HEK293 (cell line): Measurements from ENCODE around the gene CFAP97D2.

ENCODE experiments used
- CTCF ChIA-PET: fragments of 350-600 bp; formaldehyde crosslinking; extraction: SDS; loops from one replicate; lab custom pipeline; 2021; ENCODE audit warnings: antibody characterized with exemption; lab: Yijun Ruan, JAX
- POLR2A ChIA-PET: fragments of 300-600 bp; formaldehyde crosslinking; extraction: SDS; loops from one replicate; lab custom pipeline; 2020; ENCODE audit warnings: antibody characterized with exemption, inconsistent platforms; lab: Yijun Ruan, JAX
- H3K27ac ChIP-seq: fragments of 200-500 bp; sonication (Bioruptor generic); 2 replicates; pipeline ENCODE4 v1.5.1; 2014; ENCODE audit warnings: low read depth, low read length, control low read depth, inconsistent platforms; ENCODE audit errors: extremely low read depth
- H3K36me3 ChIP-seq, 2 experiments: fragments of 200-500 bp in 1 of 2; sonication (Bioruptor generic) in 1 of 2; 1 replicate in 1 of 2; 2 replicates in 1 of 2; pipeline ENCODE4 v1.5.1; 2014 to 2017; ENCODE audit warnings: inconsistent platforms in 2 of 2, low read length in 2 of 2; ENCODE audit not compliant: control insufficient read depth in 2 of 2, insufficient read depth in 1 of 2
- H3K4me1 ChIP-seq: fragments of 200-500 bp; sonication (Bioruptor generic); 2 replicates; pipeline ENCODE4 v1.5.1; 2014; ENCODE audit warnings: mild to moderate bottlenecking, low read length, inconsistent platforms; ENCODE audit not compliant: control insufficient read depth, insufficient read depth
- H3K4me3 ChIP-seq: 2 replicates; pipeline ENCODE4 v1.5.1; 2011; ENCODE audit warnings: low read depth, mild to moderate bottlenecking, control low read depth, low read length, moderate library complexity
- H3K9me3 ChIP-seq: fragments of 200-500 bp; sonication (Bioruptor generic); 2 replicates; pipeline ENCODE4 v1.5.1; 2014; ENCODE audit warnings: low read depth, low read length, inconsistent platforms; ENCODE audit not compliant: control insufficient read depth, insufficient read depth
- FEZF1 ChIP-seq: fragments of 450-650 bp; formaldehyde crosslinking; IDR thresholded peaks from 2 replicates; pipeline ENCODE4 v1.5.1; 2016; ENCODE audit warnings: missing biosample characterization, missing genetic modification characterization
- IKZF3 ChIP-seq: fragments of 450-650 bp; IDR thresholded peaks from 2 replicates; pipeline ENCODE4 v1.5.0; 2018; ENCODE audit warnings: missing biosample characterization, mild to moderate bottlenecking, missing genetic modification characterization, moderate library complexity
- MYNN ChIP-seq: fragments of 450-650 bp; formaldehyde crosslinking; IDR thresholded peaks from 2 replicates; pipeline ENCODE4 v1.5.1; 2016; ENCODE audit warnings: missing biosample characterization, missing genetic modification characterization, borderline replicate concordance
- PBX3 ChIP-seq: sonication (generic); formaldehyde crosslinking; IDR thresholded peaks from 2 replicates; pipeline ENCODE4 v1.8.1; 2022; ENCODE audit warnings: mild to moderate bottlenecking, moderate library complexity, missing genetic modification reagents
- RBAK ChIP-seq: fragments of 450-650 bp; formaldehyde crosslinking; IDR thresholded peaks from 2 replicates; pipeline ENCODE4 v1.5.1; 2016; ENCODE audit warnings: missing biosample characterization, missing genetic modification characterization
- REPIN1 ChIP-seq: fragments of 450-650 bp; formaldehyde crosslinking; IDR thresholded peaks from 2 replicates; pipeline ENCODE4 v1.5.1; 2017; ENCODE audit warnings: missing biosample characterization, missing genetic modification characterization, low read depth
- SCRT2 ChIP-seq: fragments of 450-650 bp; formaldehyde crosslinking; IDR thresholded peaks from 2 replicates; pipeline ENCODE4 v1.5.1; 2016; ENCODE audit warnings: missing biosample characterization, missing genetic modification characterization
- SP7 ChIP-seq: fragments of 450-650 bp; formaldehyde crosslinking; IDR thresholded peaks from 2 replicates; pipeline ENCODE4 v1.5.1; 2016; ENCODE audit warnings: missing biosample characterization, missing genetic modification characterization
- ZBTB8A ChIP-seq: fragments of 450-650 bp; formaldehyde crosslinking; IDR thresholded peaks from 2 replicates; pipeline ENCODE4 v1.5.1; 2016; ENCODE audit warnings: missing biosample characterization, missing genetic modification characterization
- ZNF202 ChIP-seq: fragments of 450-650 bp; formaldehyde crosslinking; IDR thresholded peaks from 2 replicates; pipeline ENCODE4 v1.5.1; 2016; ENCODE audit warnings: missing biosample characterization, missing genetic modification characterization, borderline replicate concordance
- ZNF26 ChIP-seq: fragments of 450-650 bp; formaldehyde crosslinking; IDR thresholded peaks from 2 replicates; pipeline ENCODE4 v1.5.1; 2016; ENCODE audit warnings: missing biosample characterization, missing genetic modification characterization
- ZNF302 ChIP-seq: fragments of 450-650 bp; formaldehyde crosslinking; IDR thresholded peaks from 2 replicates; pipeline ENCODE4 v1.5.1; 2016; ENCODE audit warnings: missing biosample characterization, missing genetic modification characterization, low read depth
- ZNF416 ChIP-seq: fragments of 450-650 bp; formaldehyde crosslinking; IDR thresholded peaks from 2 replicates; pipeline ENCODE4 v1.5.1; 2016; ENCODE audit warnings: missing biosample characterization, missing genetic modification characterization
- ZNF423 ChIP-seq: fragments of 450-650 bp; formaldehyde crosslinking; IDR thresholded peaks from 2 replicates; pipeline ENCODE4 v1.5.1; 2016; ENCODE audit warnings: missing biosample characterization, missing genetic modification characterization
- ZNF701 ChIP-seq: fragments of 450-650 bp; formaldehyde crosslinking; IDR thresholded peaks from 2 replicates; pipeline ENCODE4 v1.5.1; 2016; ENCODE audit warnings: missing biosample characterization, missing genetic modification characterization
- ZNF704 ChIP-seq: fragments of 450-650 bp; formaldehyde crosslinking; IDR thresholded peaks from 2 replicates; pipeline ENCODE4 v1.5.1; 2016; ENCODE audit warnings: missing biosample characterization, missing genetic modification characterization
- ZNF791 ChIP-seq: fragments of 450-650 bp; formaldehyde crosslinking; IDR thresholded peaks from 2 replicates; pipeline ENCODE4 v1.5.1; 2016; ENCODE audit warnings: missing biosample characterization, missing genetic modification characterization
- TF ChIP-seq, protein P1 (sequence below): fragments of 450-650 bp; formaldehyde crosslinking; IDR thresholded peaks from 2 replicates; pipeline ENCODE4 v1.5.1; 2016; ENCODE audit warnings: missing biosample characterization, missing genetic modification characterization

The CFAP97D2 gene

DNA sequence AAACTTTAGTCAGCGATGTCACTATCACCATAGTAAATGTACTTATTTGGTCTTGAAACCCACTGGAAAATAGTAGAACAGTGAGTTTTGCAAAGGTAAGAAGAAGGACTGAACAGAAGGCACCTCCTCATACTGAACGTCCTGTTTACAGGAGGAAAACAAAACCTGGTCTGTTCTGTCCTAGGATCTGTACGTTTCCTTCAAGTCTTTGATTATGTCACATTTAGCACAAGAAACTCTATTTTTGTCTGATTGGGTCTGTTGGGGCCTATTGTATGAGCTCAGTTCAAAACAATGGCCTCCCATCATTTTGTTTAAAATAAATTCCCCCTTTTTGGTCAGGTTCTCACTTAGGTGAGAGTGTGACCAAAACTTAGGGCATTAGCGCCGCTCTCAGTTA lies 11.2 kb upstream of the CFAP97D2 start:
- Histone ChIP-seq H3K9me3 (no peaks in the 10 kb centered on the region), H3K27ac (no peak overlapping the region), H3K36me3 (no peaks in the 10 kb centered on the region), H3K4me3 (no peak overlapping the region), H3K4me1 (no peaks in the 10 kb centered on the region)
- TF ChIP-seq ZNF701 (tag by site-specific recombination), result peak; percentile 70; the same call in 1 of the 2 replicates
- no peak for TF ChIP-seq ZNF791 (tag by site-specific recombination)
- ChIA-PET CTCF (no interaction called here), POLR2A (no interaction called here)

DNA sequence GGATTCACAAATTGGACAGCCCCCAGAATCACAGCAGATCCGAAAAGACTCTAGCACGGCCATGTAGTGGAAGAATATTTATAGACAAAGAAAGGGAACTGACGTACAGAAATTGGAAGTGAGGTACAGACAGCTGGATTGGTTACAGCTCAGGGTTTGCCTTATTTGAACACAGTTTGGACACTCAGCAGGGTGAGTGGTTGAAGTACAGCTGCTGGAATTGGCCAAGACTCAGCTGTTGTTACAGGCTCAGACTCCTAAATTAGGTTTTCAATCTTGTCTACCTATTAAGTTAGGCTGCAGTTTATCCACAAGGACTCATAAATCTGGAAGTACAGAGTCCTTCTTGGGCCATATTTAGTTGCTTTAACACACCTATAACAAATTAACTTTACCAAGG lies 5.8 kb upstream of the CFAP97D2 start:
- H3K4me3 ChIP-seq, result no peak overlapping the region
- CTCF ChIA-PET, result interaction anchor here (1.0 kb wide), 1 partner anchor 53 kb away, joined by 5 read pairs; no protein-coding TSS in a partner anchor
- no peaks in the 10 kb centered on the region for H3K9me3 ChIP-seq
- TF ChIP-seq IKZF3 (tag by site-specific recombination), result no peak
- no peak for TF ChIP-seq REPIN1 (tag by site-specific recombination)
- no peak for TF ChIP-seq ZNF416 (tag by site-specific recombination)
- TF ChIP-seq MYNN, result no peak
- no peak for TF ChIP-seq ZNF423 (tag by site-specific recombination)
- TF ChIP-seq, protein P1, sequence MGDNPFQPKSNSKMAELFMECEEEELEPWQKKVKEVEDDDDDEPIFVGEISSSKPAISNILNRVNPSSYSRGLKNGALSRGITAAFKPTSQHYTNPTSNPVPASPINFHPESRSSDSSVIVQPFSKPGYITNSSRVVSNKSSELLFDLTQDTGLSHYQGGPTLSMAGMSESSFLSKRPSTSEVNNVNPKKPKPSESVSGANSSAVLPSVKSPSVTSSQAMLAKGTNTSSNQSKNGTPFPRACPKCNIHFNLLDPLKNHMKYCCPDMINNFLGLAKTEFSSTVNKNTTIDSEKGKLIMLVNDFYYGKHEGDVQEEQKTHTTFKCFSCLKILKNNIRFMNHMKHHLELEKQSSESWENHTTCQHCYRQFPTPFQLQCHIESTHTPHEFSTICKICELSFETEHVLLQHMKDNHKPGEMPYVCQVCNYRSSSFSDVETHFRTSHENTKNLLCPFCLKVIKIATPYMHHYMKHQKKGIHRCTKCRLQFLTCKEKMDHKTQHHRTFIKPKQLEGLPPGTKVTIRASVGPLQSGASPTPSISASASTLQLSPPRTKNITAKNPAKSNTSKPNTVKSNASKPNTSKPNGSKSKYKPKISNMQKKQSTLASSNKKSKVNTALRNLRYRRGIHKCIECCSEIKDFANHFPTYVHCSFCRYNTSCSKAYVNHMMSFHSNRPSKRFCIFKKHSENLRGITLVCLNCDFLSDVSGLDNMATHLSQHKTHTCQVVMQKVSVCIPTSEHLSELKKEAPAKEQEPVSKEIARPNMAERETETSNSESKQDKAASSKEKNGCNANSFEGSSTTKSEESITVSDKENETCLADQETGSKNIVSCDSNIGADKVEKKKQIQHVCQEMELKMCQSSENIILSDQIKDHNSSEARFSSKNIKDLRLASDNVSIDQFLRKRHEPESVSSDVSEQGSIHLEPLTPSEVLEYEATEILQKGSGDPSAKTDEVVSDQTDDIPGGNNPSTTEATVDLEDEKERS (tag by site-specific recombination), result no peak
- H3K36me3 ChIP-seq, result no peaks in the 10 kb centered on the region
- no peak overlapping the region for H3K27ac ChIP-seq
- no peaks in the 10 kb centered on the region for H3K4me1 ChIP-seq
- POLR2A ChIA-PET, result no interaction called here

DNA sequence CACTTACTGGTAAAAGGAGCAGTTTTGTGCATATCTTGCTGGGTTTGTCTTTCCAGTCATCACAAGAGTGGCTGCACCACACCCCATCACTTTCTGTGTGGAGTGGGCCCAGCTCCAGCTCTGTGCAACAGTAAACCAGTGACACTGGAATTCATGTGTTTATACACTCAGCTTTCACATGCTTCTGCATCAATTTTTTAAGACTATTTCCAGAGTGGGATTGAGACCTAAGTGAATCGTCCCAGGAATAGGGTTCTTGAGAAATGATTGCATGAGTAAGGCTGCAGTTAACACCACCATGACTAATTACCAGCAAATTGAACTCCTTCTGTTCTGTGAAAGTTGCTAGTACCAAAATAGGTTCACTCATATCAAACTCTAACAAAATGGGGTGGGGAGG lies 5.3 kb upstream of the CFAP97D2 start:
- TF ChIP-seq ZNF26 (tag by site-specific recombination) (no peak), RBAK (tag by site-specific recombination) (no peak), ZBTB8A (tag by site-specific recombination) (no peak), SP7 (tag by site-specific recombination) (no peak), SCRT2 (tag by site-specific recombination) (no peak), ZNF302 (tag by site-specific recombination) (no peak), PBX3 (CRISPR knock-in tag) (no peak), ZNF704 (no peak), FEZF1 (tag by site-specific recombination) (no peak), ZNF202 (tag by site-specific recombination) (no peak)
- no peak overlapping the region for H3K27ac ChIP-seq
- POLR2A ChIA-PET, result no interaction called here

More for the DNA sequence above, 5.3 kb upstream of the CFAP97D2 start:
- no peaks in the 10 kb centered on the region for H3K36me3 ChIP-seq
- no peaks in the 10 kb centered on the region for H3K4me1 ChIP-seq
- H3K4me3 ChIP-seq, result no peak overlapping the region
- H3K9me3 ChIP-seq, result no peaks in the 10 kb centered on the region
- CTCF ChIA-PET, result interaction anchor here (1.0 kb wide), 1 partner anchor 53 kb away, joined by 5 read pairs; no protein-coding TSS in a partner anchor
